ENCODE data around the gene ETV1.

ETV1 gene

DNA sequence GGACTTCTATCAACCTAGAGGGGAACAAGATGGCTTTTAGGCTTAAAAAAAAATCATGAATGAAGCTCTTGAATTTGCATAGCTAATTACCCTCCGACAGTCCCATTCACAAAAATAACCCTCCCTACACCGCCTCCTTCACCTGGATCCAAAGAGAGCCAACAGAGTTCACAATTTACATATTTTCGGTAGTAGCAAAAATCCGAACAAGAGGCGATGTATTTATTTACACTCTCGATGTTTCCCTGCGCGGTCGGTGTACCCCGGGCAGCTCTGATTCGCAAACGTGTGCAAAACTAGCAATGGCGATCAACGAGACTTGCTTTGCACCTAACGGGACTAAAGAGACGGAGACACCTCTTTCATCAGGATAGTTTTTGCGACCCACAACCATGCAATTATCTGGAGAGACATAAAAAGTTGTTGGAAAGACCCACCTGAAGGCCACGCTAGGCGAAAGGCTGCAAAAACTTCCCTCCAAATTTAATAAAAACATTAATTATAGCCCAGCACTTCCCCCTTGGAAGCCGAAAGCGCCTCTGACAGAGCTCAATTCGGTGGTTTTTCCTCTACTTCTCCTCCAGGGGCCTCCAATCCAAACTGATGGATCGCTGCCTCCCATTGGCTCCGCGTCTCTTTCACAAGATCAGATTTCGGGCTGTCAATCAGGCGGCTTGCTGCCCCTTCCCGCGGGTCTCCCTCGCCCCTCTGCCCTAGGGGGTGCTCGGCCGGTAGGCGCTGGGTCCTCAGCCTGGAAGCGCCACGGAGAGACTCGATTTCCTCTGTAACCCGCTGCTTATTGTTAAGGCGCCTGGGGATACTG, at the start of gene ETV1:
Gene ETV1 (minus strand): TSS at position 541 of the 823 bp plus-strand sequence. CDS start 614 bp downstream, outside the sequence.
- peak; percentile 73 for DNase-seq (ENCODE audit: low spot score)

- no peak for DNase-seq (ENCODE audit: low spot score)
These were observed 34.9 kb upstream of the ETV1 start for GRCh38 chr7:14024406-14024805.

- no peak for DNase-seq (ENCODE audit: low spot score)
These were observed 34.4 kb upstream of the ETV1 start for GRCh38 chr7:14023838-14024237.

DNA sequence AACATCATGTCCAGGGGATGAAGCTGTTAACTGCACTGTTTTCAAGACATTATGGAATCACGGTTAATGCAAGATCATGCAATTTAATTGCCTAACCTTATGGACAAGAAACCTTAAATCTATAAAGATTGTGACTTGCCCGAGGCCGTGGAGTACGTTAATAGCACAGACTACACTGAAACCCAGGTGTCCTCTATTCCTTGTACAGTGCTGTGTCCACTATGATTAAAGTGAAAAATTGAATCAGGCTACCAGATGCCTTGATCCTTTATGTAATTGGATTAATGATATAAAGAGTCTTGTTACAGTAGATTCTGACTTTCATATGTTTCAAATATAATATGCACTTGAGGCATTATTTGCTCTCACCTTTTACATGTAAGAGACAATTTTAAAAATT, 33.9 kb upstream of the ETV1 start:
- DNase-seq (ENCODE audit: low spot score): no peak

GRCh38 chr7:14021069-14021468, 31.6 kb upstream of the ETV1 start:
- DNase-seq (ENCODE audit: low spot score): no peak

DNA sequence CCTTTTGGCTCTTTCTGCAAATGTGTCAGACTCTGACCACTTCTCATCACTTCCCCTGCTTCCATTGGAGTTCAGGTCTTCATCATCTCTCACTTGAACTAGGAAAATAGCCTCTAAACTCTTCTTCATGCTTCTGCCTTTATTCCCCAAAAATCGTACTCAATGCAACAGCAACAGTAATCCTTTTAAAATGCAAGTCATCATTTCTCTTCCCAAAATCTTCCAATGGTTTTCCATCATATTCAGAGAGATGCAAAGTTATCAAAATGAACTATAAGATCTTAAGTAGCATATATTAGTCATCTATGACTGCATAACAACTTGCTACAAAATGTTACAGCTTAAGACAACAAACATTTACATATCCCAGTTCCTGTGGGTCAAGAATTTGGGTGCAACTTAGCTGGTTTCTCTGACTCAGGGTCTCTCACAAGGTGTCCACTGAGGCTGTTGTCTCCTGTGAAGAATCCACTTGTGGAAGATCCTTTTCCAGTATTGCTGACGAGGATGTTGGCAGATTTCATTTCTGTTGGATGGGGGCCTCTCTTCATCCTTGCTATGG, 31.0 kb upstream of the ETV1 start:
- DNase-seq (ENCODE audit: low spot score): no peak

DNA sequence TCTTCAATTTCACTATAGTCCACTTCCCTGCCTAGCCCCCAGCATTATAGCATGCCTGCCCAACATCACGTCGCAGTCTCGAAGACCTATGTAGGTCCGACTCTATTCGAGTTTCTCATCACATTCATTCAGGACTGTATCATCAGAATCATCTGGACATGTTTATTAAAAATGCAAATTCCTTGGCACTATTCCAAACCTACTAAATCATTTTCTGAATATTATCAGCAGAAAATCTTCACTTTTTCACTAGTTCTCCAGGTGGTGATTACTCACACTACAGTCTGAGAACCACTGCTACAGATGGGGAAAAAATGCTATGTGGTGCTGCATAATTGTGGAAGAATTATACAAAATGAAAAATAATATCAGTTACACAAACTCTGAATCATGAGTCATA, 29.3 kb upstream of the ETV1 start:
- no peak for DNase-seq (ENCODE audit: low spot score)

GRCh38 chr7:14016950-14017349, 27.5 kb upstream of the ETV1 start:
- DNase-seq (ENCODE audit: low spot score): no peak

DNA sequence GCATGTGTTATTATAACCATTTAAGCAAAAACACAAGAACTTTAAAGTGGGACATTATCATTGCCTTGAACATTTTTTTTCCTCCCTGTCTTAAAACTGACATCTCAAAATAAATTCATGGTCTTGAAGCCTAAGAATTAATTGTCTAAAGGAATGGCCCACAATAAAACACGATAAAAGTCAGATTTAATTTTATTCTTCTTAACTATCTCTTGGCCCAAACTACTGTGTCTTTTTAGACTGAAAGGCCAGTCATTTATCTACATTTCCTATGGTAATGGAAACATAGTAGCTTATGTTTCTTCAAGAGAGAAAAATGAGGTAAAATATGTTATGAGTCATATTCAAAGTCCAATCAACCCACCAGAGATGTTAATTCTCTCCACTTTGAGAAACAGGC, 24.4 kb upstream of the ETV1 start:
- DNase-seq (ENCODE audit: low spot score): no peak

DNA sequence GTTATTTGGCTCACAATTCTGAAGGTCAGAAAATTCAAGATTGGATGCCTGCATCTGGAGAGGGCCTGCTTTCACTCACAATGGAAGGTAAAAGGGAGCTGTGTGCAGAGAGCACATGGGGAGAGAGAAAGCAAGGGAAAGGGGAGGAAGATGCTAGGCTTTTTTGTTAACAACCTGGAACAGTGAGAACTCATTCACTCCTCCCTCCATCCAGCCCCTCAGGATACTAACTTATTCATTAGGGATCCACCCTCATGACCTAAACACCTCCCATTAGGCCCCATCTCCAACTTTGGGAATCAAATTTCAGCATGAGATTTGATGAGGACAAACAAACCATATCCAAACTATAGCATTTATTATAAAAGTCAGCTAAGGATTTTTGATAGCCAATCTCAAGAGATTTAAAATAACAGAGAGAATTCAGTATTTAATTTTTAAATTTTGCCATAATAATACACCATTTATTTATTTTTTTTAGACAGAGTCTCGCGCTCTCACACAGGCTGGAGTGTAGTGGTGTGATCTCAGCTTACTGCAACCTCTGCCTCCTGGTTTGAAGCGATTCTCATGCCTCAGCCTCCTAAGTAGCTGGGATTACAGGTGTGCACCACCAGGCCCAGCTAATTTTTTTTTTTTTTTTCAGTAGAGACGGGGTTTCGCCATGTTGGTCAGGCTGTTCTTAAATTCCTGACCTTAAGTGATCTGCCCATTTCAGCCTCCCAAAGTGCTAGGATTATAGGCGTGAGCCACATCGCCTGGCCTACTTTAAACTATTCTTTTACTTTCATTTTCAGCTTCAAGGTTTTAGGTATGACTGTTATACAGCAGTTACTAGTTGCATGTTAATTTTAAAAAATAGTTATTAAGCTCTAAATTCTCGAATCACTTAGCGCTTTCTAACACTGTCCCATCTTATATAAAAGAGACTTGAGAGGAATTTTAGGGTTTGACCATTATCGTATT, 20.3 kb upstream of the ETV1 start:
- no peak for DNase-seq (ENCODE audit: low spot score)

GRCh38 chr7:14001139-14001538, 11.7 kb upstream of the ETV1 start:
- no peak for DNase-seq (ENCODE audit: low spot score)

DNA sequence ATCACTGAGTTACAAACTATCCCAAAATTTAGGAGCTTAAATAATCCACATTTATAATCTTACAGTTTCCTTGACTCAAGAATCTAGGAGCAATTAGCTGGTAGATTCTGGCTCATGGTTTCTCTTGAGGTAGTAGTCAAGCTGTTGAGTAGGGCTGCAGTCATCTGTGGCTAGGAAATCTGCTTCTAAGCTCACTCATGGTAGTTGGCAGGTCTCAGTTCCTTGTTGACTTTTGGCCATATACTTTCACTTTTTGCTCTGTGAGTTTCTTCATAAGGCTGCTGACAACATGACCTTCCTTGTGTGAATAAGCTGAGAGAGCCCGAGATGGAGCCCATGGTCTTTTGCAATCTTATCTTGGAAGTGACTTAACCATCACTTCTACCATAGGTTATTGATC, 10.8 kb upstream of the ETV1 start:
- no peak for DNase-seq (ENCODE audit: low spot score)

GRCh38 chr7:13998866-13999265, 9.4 kb upstream of the ETV1 start:
- no peak for DNase-seq (ENCODE audit: low spot score)

DNA sequence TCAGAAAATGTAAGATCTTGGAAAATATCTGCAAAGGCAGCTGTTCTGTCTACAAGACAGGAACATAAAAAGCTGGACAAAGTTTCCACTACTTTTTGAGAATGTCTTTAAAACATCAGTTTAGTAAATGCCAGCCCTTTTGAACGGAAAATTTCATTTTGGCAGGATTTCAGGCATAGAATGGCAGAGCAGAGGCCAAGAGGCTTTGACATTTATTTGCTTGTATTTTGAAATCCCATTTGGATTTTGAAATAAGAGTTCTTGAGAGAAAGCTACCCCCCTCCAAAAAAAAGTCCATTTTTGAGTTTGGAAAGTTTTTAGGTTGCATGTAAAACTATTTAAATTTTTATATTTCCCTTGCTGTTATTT, 3.1 kb upstream of the ETV1 start:
- no peak for DNase-seq (ENCODE audit: low spot score)

- DNase-seq (ENCODE audit: low spot score): no peak
These were observed 2.5 kb upstream of the ETV1 start for GRCh38 chr7:13991791-13992595.

DNA sequence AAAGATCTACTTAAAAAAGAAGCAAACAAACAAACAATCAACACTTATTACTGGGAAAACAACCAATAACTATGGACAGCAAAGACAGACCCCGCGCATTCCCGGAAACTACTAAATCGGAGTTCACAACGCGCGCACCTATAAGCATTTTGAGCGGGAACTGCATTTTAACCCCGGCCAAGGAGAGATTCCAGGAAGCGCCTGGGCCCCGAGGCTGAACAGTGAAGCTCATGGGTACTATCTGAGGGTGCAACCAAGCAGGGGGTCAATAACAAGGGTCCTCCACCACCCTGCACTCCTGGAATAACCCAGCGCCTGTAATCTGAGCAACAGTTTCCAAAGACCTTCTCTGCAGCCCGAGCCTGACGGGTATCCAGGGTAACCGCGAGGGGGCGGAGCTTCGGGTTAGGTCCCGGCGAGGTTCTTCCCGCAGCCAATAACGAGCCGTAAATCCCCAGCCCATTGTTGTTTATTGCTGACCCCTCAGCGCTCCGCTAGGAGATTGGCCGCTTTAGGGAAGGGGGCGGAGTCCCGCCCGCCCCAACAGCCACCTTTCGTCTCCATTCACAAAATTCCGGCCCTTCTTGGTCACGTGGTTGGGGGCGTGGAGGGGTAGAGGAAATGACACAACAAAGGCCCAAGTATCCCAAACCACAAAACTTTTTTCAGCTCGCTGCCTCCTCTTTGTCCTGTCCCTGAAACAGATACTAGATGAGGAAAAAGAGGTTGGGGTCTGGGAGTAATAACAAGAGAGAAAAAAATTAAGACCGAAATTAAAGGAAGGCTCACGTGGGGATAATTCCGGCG, 1.7 kb upstream of the ETV1 start:
- peak; percentile 99 for DNase-seq (ENCODE audit: low spot score)

DNA sequence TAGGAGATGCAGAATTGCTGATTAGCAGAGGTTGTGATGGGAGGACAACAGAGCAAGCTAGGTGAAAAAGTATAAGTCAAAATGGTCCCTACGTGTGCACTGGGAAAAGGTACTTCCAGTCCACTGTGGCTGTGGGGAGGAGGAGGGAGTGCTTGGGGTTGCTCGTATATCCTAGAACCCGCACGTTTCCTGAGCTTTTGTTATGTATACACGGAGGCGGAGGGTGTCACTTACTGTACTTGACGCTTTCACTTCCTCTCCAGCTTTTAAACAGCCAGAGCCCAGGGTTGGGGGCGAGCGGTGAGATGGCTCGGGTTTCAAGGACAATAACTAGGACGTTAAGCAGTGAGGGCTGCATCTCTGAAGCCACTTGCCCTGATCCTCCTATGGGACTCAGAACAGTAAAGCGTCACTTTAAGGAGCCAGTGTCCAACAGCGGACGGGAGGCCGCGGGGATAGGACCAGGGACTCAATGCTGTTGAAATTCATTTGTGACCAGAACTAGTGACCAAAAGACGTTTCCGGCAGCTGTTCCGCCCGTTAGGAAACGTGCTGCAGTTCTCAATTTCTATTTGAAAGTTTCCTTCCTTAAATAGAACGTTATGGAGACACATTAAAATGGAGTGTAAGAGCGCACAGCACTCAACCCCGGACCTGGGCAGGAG, 985 bp upstream of the ETV1 start:
- peak; percentile 71 for DNase-seq (ENCODE audit: low spot score)

DNA sequence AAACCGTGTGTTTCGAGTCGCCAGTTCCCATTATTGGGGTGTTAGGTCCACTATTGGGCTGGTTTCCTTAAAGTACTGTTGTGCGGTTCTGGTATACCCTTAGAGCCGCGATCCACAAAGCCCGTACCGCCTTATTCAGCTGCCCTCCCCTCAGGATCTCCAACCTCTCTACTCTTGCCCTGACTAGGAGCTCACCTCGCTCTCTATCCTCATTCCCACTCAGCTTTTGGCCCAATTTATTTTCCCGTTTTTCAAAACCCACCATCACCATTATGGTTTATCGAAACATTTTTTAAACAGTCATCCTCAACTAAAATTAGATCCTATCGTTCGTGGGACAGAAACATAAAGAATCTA, 461 bp upstream of the ETV1 start:
- DNase-seq (ENCODE audit: low spot score): no peak

DNA sequence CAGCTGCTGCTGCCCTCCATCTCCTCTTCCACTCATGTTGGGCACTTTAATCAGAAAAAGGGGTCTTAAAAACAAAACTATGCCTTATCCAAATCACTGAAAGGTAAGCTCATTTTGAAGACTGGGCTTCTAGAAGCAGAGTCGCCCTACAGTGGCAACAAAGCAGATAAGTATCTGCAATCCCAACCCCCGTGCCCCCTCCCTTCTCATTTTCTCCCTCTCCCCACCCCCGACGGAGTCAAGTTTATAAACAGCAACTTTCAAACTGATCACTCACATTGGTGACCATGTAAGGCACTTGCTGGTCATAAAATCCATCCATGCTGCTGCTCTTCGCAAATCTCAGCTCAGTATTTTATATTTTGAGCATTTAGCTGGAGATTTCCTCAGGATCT, 738 bp downstream of the ETV1 start:
- DNase-seq (ENCODE audit: low spot score): no peak

- DNase-seq (ENCODE audit: low spot score): no peak
These were observed 1.4 kb downstream of the ETV1 start for GRCh38 chr7:13988065-13988464.

- DNase-seq (ENCODE audit: low spot score): no peak
These were observed 2.1 kb downstream of the ETV1 start for GRCh38 chr7:13987395-13987794.

Measured in kidney capillary endothelial cell (primary cell).